Mammary epithelial cell (primary cell): ENCODE results near the gene PRR35.

Source experiments
- CTCF ChIP-seq, 2 donors: IDR thresholded peaks in 1 of 2; conservative IDR thresholded peaks in 1 of 2; 2 replicates each; pipeline ENCODE4 v1.5.1; 2011 to 2012; ENCODE audit warnings: inconsistent platforms in 2 of 2, low read length in 2 of 2, mild to moderate bottlenecking in 2 of 2, control low read depth in 1 of 2, low read depth in 1 of 2; ENCODE audit not compliant: insufficient read depth in 1 of 2; ENCODE audit errors: extremely low read depth in 1 of 2
- EZH2 ChIP-seq: IDR thresholded peaks from 2 replicates; pipeline ENCODE4 v1.6.1; 2012; ENCODE audit warnings: low read length, inconsistent platforms, borderline replicate concordance

- TF ChIP-seq CTCF (conservative IDR thresholded peaks at IDR 0.05 in 1 of 2, IDR thresholded peaks at IDR 0.05 in 1 of 2; ENCODE audit: extremely low read depth in 1 of 2, insufficient read depth in 1 of 2, low read depth in 1 of 2, low read length in 2 of 2), result no peak
- no peak for TF ChIP-seq EZH2
Measured at GRCh38 chr16:591231-591630, 31.0 kb downstream of the PRR35 start.
